H9 (cell line): ENCODE measurements around the gene CCR4. TPM values are rescaled to one million over a fixed set of nuclear protein-coding genes. Genes with fewer than 3 reads are reported as not detected.

Experiments used
- DNase-seq: peaks from one replicate; pipeline ENCODE4 v3.0.0-alpha.2; 2017
- H2AFZ ChIP-seq: one replicate; pipeline ENCODE4 v1.6.1; 2013; ENCODE audit warnings: mild to moderate bottlenecking, low read length, control low read depth, moderate library complexity
- H2AK5ac ChIP-seq: 2 replicates; pipeline ENCODE4 v1.6.1; 2013; ENCODE audit warnings: low read length, control low read depth, mixed read lengths; ENCODE audit not compliant: insufficient read length
- H2BK120ac ChIP-seq: one replicate; pipeline ENCODE4 v1.6.1; 2013; ENCODE audit warnings: low read depth, mild to moderate bottlenecking, low read length, control low read depth, inconsistent platforms; ENCODE audit not compliant: poor library complexity, severe bottlenecking
- H2BK12ac ChIP-seq: 2 replicates; pipeline ENCODE4 v1.6.1; 2013; ENCODE audit warnings: low read length, control low read depth, mixed read lengths, low read depth; ENCODE audit not compliant: insufficient read length
- H2BK15ac ChIP-seq: 2 replicates; pipeline ENCODE4 v1.6.1; 2013; ENCODE audit warnings: low read depth, low read length, control low read depth
- H2BK20ac ChIP-seq: one replicate; pipeline ENCODE4 v1.6.1; 2013; ENCODE audit warnings: low read depth, mild to moderate bottlenecking, low read length, control low read depth, inconsistent platforms; ENCODE audit not compliant: poor library complexity, severe bottlenecking
- H2BK5ac ChIP-seq: 2 replicates; pipeline ENCODE4 v1.6.1; 2013; ENCODE audit warnings: low read length, control low read depth, mixed read lengths; ENCODE audit not compliant: insufficient read length
- H3K14ac ChIP-seq: 2 replicates; pipeline ENCODE4 v1.6.1; 2013; ENCODE audit warnings: low read length, control low read depth; ENCODE audit not compliant: insufficient read depth
- H3K18ac ChIP-seq: 2 replicates; pipeline ENCODE4 v1.6.1; 2013; ENCODE audit warnings: low read depth, mild to moderate bottlenecking, mixed read lengths, low read length, control low read depth; ENCODE audit not compliant: insufficient read length
- H3K23ac ChIP-seq: 2 replicates; pipeline ENCODE4 v1.6.1; 2013; ENCODE audit warnings: low read length, control low read depth, mixed read lengths, low read depth; ENCODE audit not compliant: insufficient read length
- H3K23me2 ChIP-seq: 2 replicates; pipeline ENCODE4 v1.6.1; 2013; ENCODE audit warnings: low read depth, mild to moderate bottlenecking, mixed read lengths, low read length, control low read depth; ENCODE audit not compliant: insufficient read length, poor library complexity, severe bottlenecking
- H3K27ac ChIP-seq: 2 replicates; pipeline ENCODE4 v1.5.1; 2013; ENCODE audit warnings: low read length, control low read depth, mixed read lengths, low read depth; ENCODE audit not compliant: insufficient read length
- H3K27me3 ChIP-seq: 2 replicates; pipeline ENCODE4 v1.6.1; 2013; ENCODE audit warnings: low read length, control low read depth, inconsistent platforms; ENCODE audit not compliant: insufficient read depth
- H3K4ac ChIP-seq: 2 replicates; pipeline ENCODE4 v1.6.1; 2013; ENCODE audit warnings: low read depth, mild to moderate bottlenecking, control low read depth, inconsistent platforms, low read length, moderate library complexity
- H3K4me1 ChIP-seq: 2 replicates; pipeline ENCODE4 v1.6.1; 2013; ENCODE audit warnings: low read length, control low read depth, inconsistent platforms; ENCODE audit not compliant: insufficient read depth
- H3K4me2 ChIP-seq: 2 replicates; pipeline ENCODE4 v1.6.1; 2013; ENCODE audit warnings: low read length, control low read depth, mixed read lengths; ENCODE audit not compliant: insufficient read length, insufficient read depth
- H3K56ac ChIP-seq: 2 replicates; pipeline ENCODE4 v1.6.1; 2013; ENCODE audit warnings: low read depth, mild to moderate bottlenecking, mixed read lengths, low read length, control low read depth; ENCODE audit not compliant: insufficient read length
- H3K79me1 ChIP-seq: 2 replicates; pipeline ENCODE4 v1.6.1; 2013; ENCODE audit warnings: low read depth, mild to moderate bottlenecking, moderate library complexity, low read length, control low read depth, inconsistent platforms; ENCODE audit not compliant: insufficient read depth, poor library complexity, severe bottlenecking
- H3K79me2 ChIP-seq: 2 replicates; pipeline ENCODE4 v1.6.1; 2013; ENCODE audit warnings: low read length, control low read depth, inconsistent platforms; ENCODE audit not compliant: insufficient read depth
- H3K9ac ChIP-seq: 2 replicates; pipeline ENCODE4 v1.6.1; 2013; ENCODE audit warnings: low read length, control low read depth, mixed read lengths; ENCODE audit not compliant: insufficient read length; ENCODE audit errors: extremely low read depth
- H3K9me3 ChIP-seq: one replicate; pipeline ENCODE4 v1.6.1; 2013; ENCODE audit warnings: low read depth, low read length, inconsistent platforms; ENCODE audit not compliant: control insufficient read depth
- H3T11ph ChIP-seq: one replicate; pipeline ENCODE4 v1.6.1; 2013; ENCODE audit warnings: mild to moderate bottlenecking, low read length, control low read depth, inconsistent platforms
- H4K20me1 ChIP-seq: one replicate; pipeline ENCODE4 v1.6.1; 2013; ENCODE audit not compliant: control insufficient read depth, insufficient read length, insufficient read depth
- H4K5ac ChIP-seq: 2 replicates; pipeline ENCODE4 v1.6.1; 2013; ENCODE audit warnings: low read depth, mild to moderate bottlenecking, mixed read lengths, low read length, control low read depth; ENCODE audit not compliant: insufficient read length
- H4K8ac ChIP-seq: replicated peaks from 2 replicates; pipeline ENCODE4 v1.6.1; 2013; ENCODE audit warnings: low read length, control low read depth, mixed read lengths, low read depth; ENCODE audit not compliant: insufficient read length
- H4K91ac ChIP-seq: 2 replicates; pipeline ENCODE4 v1.6.1; 2013; ENCODE audit warnings: low read depth, mild to moderate bottlenecking, moderate library complexity, mixed read lengths, low read length, control low read depth; ENCODE audit not compliant: insufficient read length
- H3K27ac Mint-ChIP-seq, 3 experiments: 2 replicates in 2 of 3; 3 replicates in 1 of 3; pipeline ENCODE4 v1.8.0; 2020 to 2021; ENCODE audit warnings: mixed read lengths in 3 of 3, mild to moderate bottlenecking in 1 of 3, moderate library complexity in 1 of 3
- H3K27me3 Mint-ChIP-seq: 2 replicates; pipeline ENCODE4 v1.8.0; 2021; ENCODE audit warnings: low read depth, mild to moderate bottlenecking, moderate library complexity, mixed read lengths
- H3K36me3 Mint-ChIP-seq, 3 experiments: 2 replicates in 2 of 3; 3 replicates in 1 of 3; pipeline ENCODE4 v1.8.0; 2020 to 2021; ENCODE audit warnings: low read depth in 3 of 3, mixed read lengths in 3 of 3; ENCODE audit not compliant: insufficient read depth in 1 of 3
- H3K4me1 Mint-ChIP-seq, 2 experiments: 2 replicates each; pipeline ENCODE4 v1.8.0; 2020; ENCODE audit warnings: mixed read lengths in 2 of 2
- H3K4me3 Mint-ChIP-seq, 2 experiments: 2 replicates in 1 of 2; 3 replicates in 1 of 2; pipeline ENCODE4 v1.8.0; 2020 to 2021; ENCODE audit warnings: mild to moderate bottlenecking in 2 of 2, mixed read lengths in 2 of 2, moderate library complexity in 1 of 2
- H3K9me3 Mint-ChIP-seq, 2 experiments: 2 replicates in 1 of 2; 3 replicates in 1 of 2; pipeline ENCODE4 v1.8.0; 2020; ENCODE audit warnings: mild to moderate bottlenecking in 2 of 2, mixed read lengths in 2 of 2, moderate library complexity in 1 of 2
- WGBS: extraction: QIAGEN DNeasy Blood & Tissue Kit; methylation state at CpG from one replicate; pipeline ENCODE4 v1.1.7; 2013; ENCODE audit warnings: missing lambda C conversion rate, low lambda C conversion rate, mixed read lengths; ENCODE audit not compliant: insufficient read length; ENCODE audit errors: extremely low coverage; 5-methylcytosine and 5-hydroxymethylcytosine counted together
- total RNA-seq: library from RNA; stranded (reverse); gene quantifications from 2 replicates; pipeline ENCODE4 v1.2.1, GENCODE V29; 2021
- TF ChIP-seq, protein P1 (sequence below): fragments of 200-600 bp; sonication (generic); conservative IDR thresholded peaks from 3 replicates; pipeline ENCODE4 v1.8.0; 2021; ENCODE audit warnings: antibody characterized with exemption, mild to moderate bottlenecking

Gene CCR4
- total RNA-seq, 1 experiment from 2014 or later: 0.07 TPM

GRCh38 chr3:32990116-32990515 lies 38.7 kb downstream of the CCR4 start:
- Histone ChIP-seq H4K5ac (no peak overlapping the region), H4K20me1 (no peaks in the 10 kb centered on the region), H3K4me2 (no peak overlapping the region), H3K79me1 (no peaks in the 10 kb centered on the region), H3K27me3 (no peaks in the 10 kb centered on the region), H3T11ph (no peak overlapping the region), H3K18ac (no peak overlapping the region), H3K27ac (no peak overlapping the region), H3K79me2 (no peaks in the 10 kb centered on the region), H3K23me2 (no peaks in the 10 kb centered on the region), H2BK5ac (no peak overlapping the region), H3K4ac (no peak overlapping the region), H2AK5ac (no peak overlapping the region), H3K9ac (no peak overlapping the region), H4K8ac (no peak overlapping the region), H3K9me3 (no peaks in the 10 kb centered on the region), H2BK20ac (no peak overlapping the region), H2BK120ac (no peak overlapping the region), H3K56ac (no peak overlapping the region), H3K23ac (no peak overlapping the region), H4K91ac (no peak overlapping the region), H2BK12ac (no peak overlapping the region), H2AFZ (no peak overlapping the region), H3K4me1 (no peaks in the 10 kb centered on the region), H3K14ac (no peak overlapping the region; the same call in 1 of the 2 replicates), H2BK15ac (no peak overlapping the region)
- TF ChIP-seq, protein P1, sequence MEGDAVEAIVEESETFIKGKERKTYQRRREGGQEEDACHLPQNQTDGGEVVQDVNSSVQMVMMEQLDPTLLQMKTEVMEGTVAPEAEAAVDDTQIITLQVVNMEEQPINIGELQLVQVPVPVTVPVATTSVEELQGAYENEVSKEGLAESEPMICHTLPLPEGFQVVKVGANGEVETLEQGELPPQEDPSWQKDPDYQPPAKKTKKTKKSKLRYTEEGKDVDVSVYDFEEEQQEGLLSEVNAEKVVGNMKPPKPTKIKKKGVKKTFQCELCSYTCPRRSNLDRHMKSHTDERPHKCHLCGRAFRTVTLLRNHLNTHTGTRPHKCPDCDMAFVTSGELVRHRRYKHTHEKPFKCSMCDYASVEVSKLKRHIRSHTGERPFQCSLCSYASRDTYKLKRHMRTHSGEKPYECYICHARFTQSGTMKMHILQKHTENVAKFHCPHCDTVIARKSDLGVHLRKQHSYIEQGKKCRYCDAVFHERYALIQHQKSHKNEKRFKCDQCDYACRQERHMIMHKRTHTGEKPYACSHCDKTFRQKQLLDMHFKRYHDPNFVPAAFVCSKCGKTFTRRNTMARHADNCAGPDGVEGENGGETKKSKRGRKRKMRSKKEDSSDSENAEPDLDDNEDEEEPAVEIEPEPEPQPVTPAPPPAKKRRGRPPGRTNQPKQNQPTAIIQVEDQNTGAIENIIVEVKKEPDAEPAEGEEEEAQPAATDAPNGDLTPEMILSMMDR: no peak
- WGBS: no CpG with 5 or more reads among the region's 2 CpGs
- no peak for DNase-seq
- Mint-ChIP-seq H3K27me3 (no peaks in the 10 kb centered on the region), H3K27ac (no peak overlapping the region), H3K4me3 (no peak overlapping the region), H3K36me3 (no peaks in the 10 kb centered on the region), H3K9me3 (no peaks in the 10 kb centered on the region), H3K4me1 (no peaks in the 10 kb centered on the region)
